AG08396 (cell line): ENCODE data around the gene NDUFB10.
"Not testable (repeated sequence)": the region's sequence is repeated elsewhere in the genome, so short reads cannot be mapped to it uniquely, and the experiment has no call there.

Source experiments
- DNase-seq: peaks from one replicate; pipeline ENCODE4 v3.0.0; 2012; ENCODE audit warnings: low spot score, mixed read lengths

NDUFB10 gene

DNA sequence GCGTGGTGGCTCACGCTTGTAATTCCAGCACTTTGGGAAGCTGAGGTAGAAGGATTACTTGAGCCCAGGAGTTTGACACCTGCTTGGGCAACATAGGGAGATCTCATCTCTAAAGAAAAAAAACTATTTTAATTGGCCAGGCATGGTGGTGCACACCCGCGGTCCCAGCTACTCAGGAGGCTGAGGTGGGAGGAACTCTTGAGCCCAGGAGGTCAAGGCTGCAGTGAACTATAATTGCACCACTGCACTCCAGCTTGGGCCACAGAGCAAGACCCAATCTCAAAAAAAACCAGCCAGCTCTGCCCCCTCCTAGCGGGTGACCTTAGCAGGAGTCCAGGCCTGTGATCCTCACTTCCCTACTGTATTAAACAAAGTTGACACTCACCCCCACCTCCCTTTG is 35.2 kb upstream of the NDUFB10 start:
- DNase-seq, result no peak

DNA sequence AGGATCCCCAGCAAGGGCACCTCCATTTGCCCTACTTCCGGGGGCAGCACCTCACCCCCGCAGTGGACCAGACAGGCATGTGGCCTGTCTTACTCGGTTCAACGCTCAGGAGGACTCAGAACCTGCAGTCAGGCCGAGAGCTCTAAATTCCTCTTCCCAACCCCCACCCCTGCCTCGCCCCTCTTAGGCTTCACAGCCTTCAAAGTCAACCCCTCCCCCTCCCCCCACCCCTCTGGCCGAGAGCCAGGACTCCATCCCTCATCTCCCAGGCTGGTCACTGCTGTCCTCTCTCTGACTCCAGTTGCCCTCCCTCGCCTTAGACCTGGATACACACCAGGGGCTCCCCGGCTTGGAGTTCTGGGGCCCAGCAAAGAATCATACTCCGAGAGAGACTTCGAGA is 33.1 kb upstream of the NDUFB10 start:
- no peak for DNase-seq

DNA sequence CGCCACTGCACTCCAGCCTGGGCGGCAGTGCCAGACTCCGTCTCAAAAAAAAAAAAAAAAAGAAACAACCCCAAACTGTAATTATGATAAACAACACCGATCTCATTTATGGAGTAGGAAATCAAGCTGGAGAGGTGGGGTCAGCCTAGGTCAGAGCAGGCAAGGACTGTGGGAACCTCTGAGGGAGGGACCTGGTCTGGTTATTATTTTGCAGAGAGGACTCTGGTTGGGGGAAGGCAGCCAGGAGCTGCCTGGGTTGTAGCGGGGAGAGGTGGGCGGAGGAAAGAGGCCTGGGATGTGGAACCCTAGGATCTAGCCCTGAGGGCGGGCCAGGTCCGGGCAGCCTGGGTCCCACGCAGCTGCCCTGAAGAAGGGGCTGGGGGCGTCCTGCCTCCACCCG is 30.2 kb upstream of the NDUFB10 start:
- DNase-seq, result peak; percentile 63

DNA sequence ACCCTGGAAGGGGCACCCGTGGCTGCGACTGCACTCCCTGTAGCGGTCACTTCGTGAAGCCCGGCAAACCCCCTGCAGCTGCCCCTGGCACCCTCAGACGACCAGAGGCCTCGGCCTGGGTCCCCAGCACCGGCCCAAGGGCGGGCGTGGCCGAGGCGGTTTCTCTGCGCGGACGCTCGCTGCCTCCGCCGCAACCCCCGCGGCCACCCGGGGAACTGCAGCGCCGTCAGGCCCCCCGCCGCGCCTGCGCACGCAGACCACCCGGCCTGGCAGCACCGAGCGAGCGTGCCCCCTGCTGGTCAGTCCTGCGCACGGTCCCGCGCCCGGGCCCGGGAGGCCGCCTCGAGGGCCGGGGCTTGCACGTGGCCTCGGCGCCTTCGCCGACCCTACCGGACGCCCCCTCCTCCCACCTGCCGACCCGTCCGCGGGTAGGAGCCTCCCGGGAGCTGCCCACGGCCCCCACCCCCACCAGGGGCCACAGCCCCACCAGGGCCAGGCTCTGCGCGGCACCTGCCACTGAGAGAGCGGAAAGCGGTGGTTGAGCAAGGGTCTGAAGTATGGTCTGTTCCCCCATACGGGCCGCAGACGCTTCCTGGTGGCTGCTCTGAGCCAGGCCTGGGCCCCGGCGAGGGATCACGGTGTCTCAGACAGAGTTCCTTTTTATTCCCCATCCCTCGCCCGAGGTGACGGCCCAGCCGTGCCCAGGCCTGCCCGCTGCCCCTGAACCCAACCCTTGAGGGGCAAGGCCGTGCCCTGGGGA is 29.6 kb upstream of the NDUFB10 start:
- DNase-seq, result peak; percentile 99

DNA sequence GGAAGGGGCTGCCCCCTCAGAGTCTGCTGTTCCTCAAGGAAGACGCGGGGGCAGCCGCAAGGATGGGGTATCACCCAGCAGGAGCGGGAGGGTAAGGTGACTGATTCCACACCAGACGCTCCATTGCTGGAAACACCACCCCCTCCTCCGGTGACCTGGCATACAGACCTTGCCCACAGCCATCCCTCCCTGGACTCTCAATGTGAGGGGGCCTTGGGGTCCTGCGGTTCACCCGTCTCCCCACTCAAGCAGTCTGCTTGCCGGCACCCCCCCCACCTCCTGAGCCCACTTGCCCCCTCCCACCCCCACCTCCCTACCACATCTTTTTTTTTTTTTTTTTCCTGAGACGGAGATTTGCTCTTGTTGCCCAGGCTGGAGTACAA is 29.0 kb upstream of the NDUFB10 start:
- DNase-seq, result no peak

DNA sequence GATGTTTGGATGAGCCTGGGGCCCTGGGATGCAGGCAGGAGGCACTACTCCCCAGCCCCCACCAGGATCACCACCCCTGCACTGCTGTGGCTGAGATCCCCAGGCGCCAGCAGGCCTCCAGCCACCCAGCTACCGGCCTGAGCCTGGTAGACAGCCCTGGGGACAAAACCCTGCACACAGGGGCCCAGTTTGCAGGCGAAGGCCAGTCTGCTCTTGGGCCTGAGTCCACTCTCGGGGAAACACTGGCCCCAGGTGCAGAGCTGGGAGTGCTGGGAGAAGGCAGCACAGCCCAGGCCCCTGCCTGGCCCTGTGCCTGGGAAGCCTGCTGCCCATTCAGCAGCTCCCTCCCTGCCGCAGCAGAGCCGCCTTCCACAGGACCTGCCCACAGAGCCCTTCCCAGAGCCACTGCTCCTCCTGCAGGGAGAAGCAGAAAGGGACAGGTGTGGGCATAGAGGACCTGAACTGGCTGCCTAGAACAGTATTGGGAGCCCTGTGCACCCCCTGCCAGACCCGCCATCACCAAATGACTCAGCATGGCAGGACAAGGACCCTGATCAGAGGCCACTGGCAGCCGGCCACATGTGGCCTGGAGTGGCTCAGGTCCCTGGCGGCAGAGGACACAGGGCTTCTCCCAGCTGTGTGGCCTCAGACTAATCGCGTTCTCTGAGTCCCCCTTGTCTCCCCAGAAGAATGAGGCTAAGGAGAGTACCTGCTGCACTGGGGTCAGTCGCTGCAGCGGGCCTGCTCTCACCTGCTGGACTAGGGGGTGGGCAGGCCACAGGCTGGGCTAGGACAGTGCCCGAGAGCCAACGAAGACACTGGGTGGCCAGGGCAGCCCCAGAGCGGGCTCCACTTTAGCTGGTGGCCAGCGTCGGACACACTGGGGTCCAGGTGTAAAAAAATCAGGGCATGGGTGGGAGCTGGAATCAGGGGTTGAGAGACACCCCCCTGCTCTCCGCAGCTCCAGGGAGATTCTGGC is 27.0 kb upstream of the NDUFB10 start:
- DNase-seq, result no peak

DNA sequence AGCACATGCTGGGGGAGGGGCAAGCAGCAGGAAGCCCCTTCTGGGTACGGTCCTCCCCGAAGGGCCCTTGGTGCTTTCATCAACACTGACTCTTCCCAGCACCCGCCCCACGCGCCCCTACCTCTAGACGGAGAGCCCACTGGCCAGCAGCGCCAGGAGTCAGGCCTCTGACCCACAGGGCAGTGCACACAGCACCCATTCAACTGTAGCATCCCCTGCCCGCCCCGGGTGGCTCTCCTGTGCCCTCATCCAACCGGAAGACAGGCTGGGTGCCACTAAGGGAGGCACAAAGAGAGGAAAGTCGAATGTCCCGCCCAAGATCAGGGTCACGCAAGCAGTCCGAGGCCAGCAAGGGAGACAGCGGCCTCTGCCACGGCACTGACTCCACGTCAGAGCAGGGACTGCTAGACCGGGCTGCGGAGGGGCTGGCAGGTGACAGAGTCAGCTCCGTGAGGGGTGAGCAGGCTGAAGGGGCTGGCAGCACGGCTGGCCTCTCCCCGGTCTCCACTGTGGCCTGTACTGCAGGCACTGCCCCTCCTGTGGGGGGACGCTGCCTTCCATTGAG is 26.2 kb upstream of the NDUFB10 start:
- DNase-seq, result no peak

DNA sequence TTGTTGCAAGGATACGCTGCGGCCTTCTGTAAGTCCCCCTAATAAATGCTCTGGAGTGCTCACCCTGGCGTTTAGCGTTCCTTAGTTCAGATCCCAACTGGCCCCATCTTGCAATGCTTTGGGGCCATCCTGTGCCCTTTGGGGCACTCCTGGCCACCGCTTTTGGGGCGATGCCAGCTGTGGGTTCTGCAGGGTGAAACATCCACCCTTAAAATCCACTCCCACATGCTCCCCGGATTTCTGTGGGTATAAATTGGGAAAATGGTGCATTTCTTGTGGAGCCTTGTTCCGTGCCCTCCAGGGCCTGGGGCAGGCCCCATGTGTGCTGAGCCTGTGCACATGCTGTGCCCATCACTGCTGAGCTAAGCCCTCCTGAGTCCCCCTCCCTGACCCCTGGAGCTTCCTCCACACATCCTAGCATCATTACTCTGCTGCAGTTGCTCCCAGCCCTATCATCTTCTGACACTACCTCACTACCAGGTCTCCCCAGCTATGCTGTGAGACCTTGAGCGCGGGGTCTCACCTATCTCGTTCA is 22.3 kb upstream of the NDUFB10 start:
- DNase-seq, result no peak

DNA sequence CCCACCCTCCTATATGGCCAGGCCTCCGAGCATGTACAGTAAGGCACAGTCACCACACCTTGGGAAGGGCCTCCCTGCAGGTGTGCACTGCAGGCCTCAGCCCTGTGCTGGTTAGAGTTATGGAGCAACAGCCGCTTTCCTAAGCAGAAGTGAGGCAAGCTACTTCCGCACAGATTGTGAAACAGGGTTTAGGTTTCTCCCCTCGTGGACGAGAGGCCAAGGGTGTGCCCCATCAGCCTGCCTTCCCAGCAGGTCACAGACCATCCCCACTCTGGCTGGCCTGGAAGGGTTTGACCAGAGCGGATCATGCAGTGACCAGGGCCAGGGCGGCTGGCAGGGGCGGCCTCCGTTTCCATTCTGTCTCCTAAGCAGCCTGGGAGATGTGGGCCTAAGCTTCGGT is 21.0 kb upstream of the NDUFB10 start:
- no peak for DNase-seq

DNA sequence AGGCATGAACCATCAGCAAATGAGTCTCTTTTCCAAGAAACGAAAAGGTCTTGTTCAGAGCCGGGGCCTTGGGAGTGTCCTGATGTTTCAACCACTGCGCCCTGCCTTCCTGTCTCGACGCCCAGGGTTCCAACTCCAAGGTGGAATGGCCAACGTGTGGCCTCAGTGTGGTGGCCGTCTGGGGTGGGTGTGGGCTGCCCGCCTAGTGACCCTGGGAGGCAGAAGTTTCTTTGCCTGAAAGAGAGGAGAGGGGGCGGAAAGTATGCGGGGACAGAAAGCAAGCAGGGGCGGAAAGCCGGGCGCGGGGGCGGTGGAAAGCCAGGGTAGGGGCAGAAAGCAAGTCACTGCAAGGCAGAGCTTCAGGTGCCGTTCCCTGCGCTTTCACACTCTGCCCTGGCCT is 20.4 kb upstream of the NDUFB10 start:
- no peak for DNase-seq

DNA sequence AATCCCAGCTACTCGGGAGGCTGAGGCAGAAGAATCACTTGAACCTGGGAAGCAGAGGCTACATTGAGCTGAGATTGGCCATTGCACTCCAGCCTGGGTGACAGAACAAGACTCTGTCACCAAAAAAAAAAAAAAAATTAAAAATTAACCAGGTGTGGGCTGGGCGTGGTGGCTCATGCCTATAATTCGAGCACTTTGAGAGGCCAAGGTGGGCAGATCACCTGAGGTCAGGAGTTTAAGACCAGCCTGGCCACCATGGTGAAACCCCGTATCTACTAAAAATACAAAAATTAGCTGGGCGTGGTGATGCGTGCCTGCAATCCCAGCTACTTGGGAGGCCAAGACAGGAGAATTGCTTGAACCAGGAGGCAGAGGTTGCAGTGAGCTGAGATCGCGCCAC is 19.5 kb upstream of the NDUFB10 start:
- DNase-seq, result not testable (repeated sequence)

DNA sequence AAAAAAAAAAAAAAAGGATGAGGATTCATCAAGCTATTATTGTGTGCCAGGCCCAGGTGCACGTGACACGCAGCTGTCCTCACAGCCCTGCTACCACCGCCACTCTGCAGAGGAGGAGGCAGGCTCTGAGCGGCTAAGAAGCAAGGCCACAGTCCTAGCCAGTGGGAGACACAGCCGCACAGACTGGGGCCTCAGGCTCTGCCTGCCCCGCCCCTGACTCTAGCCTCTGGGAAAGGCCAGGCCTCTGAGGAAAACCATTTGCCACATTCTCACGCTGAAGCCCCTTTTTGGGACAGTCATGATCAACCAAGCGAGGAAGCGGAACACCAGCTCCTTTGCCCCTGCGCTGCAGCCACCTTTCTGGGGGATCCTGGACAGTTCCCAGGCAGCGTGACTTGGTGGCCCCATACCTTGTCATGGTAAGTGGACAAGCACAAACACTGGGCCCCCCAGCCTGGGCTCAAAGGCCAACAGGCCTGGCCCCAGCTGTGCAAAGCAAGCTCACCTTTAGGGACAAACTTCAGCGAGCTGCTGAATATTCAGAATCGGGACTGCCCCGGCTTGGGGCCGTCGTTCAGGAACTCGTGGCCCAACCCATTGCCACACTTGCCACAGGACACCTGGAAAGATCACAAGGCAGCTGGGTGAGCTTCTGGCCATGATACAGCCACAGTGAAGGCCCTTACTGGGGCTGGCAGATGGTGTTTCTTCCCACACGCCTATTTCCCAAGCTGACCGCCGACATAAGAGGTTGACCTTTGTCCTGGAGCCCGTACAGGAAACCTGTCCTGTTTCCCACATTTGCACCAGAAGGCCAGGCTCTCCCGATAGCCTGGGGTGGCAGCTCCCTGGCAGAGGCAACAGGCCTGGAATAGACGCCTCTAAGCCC is 18.8 kb upstream of the NDUFB10 start:
- DNase-seq, result no peak

DNA sequence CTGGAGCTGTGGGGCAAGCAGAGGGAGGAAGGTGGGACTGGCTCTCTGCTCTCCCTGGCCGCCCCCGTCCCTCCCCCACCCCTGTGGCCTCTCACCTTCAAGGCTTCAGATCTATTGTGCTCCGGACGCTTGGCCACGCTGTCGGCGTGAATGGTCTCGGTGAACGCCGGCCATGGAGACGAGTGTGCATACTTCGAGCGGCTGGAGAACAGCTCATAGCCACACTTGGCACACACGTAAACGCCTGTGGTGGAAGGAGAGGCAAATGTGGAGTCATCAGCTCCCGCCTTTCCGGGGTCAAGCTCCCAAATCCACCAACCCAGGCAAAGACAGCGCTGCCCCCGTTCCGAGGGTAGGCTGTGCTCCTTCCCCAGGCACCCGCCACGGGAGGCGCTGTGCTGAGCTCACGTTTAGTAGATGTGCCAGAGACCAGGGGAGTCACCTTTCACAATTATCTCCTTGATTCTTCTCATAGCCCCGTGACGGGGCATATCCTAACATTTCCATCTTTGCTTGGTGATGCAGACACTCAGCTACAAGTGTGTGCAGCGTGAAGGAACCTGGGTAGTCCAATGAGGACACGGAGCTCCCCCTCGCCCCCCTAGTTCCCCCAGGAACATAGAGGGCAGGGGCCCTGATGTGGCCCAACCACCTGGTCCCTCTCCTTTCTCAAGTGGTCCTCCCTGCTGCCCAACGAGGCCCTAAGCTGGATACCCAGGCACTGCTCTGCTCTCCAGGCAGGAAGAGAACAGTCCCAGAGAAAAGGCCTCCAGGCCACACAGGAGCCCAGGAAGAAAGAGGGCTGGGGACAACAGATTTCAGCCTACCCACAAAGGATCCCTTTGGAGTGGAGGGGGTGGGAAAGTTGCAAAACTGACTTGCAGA is 17.9 kb upstream of the NDUFB10 start:
- DNase-seq, result no peak

DNA sequence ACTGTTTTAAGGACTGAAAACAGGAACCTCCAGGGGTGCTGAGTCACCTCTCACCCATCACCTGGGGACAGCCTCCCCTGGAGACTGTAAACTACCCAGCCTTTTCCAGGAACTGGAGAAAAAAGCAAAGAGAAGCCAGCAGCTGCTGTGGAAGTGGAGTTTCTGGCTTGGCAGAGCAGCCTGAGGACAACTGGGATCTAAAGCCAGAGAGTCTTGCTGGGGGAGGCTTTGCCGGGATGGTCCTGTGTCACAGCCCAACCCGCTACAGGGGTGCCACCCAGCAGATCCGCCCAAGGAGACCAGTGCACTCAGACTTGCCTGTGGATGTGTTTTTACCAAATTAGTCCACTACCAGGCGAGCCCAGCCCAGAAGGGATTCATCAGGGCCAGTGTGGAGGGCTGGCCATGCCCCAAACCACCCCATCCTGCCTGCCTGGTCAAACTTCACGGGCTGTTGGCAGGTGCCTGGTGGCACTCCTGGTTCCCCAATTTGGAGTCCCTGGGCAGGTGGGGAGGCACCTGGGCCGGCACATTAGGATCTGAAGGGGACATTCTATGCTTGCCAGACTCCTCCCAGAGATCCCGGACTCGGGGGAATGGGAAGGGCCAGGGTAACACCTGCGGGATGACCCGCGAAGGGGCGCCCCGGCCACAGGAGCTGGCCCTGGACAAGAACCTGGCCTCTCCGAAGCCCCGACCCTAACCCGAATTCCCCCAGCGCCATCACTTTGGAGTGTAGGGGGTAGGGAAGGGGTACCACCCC is 17.1 kb upstream of the NDUFB10 start:
- no peak for DNase-seq

DNA sequence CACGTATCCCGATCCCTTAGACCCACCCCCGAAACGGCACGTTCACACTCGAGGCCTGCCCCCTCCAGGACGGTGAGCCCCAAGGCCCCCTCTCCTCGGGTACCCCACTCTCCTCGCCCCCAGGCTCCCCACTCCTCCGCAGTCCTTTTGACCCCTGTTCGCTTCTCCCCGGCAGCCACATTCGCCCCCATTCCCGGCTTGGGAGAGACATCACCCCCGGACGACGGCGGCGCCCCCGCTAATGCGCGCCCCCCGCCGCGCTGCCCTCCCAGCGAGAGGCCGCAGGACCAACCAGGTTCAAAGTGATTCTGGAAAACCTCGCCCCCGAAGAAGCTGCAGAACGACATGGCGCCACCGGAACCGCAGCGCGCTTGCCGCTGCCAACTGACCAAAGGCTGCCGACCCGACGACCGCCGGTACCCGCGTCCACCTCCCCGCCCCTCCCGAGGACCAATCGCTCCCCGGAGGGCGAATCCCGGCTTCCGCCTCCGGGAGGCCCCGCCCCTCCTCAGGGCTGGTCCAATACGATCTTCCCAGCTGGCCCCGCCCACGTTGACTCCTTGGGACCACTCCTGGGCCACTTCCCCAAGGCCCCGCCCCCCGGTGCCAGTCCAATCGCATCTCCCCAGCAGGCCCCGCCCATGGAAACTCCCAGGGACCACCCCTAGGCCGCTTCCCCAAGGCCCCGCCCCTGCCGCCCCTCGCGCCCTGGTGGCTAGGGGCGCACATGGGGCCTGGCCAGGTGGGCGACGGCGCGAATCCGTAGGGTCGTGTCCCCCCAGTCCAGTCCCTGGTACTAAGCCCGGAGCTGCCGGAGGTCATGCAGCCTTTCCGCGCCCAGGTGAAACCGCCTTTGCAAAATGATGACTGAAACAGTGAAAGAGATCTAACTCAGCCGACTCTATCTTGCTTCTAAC is 16.3 kb upstream of the NDUFB10 start, which contains the start of gene MSRB1:
TSS of gene MSRB1 (minus strand) at position 390 of the 917 bp plus-strand sequence. CDS start at position 347, 43 bp downstream.
- peak; percentile 100 for DNase-seq

DNA sequence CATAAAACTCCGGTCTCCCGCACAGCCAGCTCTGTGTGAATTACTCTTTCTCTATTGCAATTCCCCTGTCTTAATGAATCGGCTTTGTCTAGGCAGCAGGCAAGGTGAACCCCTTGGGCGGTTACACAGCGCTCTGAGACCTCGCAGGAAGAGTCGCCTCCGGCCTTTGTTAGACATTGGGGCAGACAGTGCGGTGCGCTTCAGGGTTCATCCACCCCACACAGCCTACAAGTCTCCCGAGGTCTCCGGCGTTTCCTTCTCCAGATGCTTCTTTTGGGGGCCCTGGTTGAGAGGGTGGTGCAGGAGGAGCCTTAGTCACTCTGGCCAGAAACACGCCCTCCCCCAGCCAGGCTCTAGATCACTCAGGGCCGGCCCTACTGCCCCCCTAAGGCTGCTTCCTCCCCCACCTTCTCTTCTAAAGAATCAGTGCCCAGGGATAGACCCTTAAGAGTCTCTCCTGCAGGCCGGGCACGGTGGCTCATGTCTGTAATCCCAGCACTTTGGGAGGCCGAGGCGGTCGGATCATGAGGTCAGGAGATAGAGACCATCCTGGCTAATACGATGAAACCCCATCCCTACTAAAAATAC is 14.6 kb upstream of the NDUFB10 start:
- DNase-seq, result no peak

DNA sequence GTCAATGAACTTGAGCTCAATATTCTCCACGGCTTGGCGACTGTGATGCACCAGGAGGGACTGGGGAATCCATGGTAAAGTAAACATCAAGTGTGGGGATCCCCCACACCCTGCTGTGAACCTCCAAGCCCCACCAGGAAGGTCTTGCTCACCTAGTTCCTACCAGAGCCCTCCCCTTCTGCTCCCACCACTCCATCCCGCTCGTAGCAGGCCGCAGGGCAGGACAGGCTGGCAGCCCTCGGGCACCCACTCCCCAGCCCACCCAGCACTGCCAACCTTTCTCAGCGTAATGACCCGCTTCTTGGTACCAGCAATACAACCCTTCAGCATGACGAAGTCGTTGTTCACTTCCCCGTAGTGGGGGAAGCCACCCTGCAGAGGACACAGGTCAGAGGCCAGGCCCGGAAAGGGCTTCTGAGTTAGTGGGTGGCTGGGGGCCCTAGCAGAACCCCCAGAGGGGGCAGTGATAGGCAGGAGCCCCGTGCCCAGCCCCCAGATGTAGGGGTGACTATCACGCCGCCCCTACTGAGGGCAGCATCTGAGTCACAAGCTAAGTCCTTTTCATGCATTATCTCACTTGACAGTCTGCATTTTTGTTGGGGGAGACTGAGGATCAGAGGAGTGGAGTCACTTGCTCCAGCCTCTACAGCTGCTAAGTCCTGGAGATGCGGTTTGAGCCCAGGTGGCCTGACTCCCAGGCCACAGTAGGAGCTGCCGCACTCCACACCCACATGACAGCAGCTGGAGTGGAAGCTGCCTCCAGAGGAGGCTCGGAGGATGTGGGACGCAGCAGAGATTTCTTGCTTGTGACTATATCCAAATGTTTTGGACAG is 13.6 kb upstream of the NDUFB10 start:
- no peak for DNase-seq
